SK-N-SH (cell line): ENCODE data around the gene SPRYD3. TPM values are rescaled to one million over a fixed set of nuclear protein-coding genes. Genes with fewer than 3 reads are reported as not detected.

Experiments used
- CTCF ChIA-PET: fragments of 300-600, 350-600 bp; formaldehyde crosslinking; extraction: SDS; loops from one replicate; lab custom pipeline; 2021; lab: Yijun Ruan, JAX
- POLR2A ChIA-PET: fragments of 350-600 bp; sonication (Branson Sonifier 250); formaldehyde crosslinking; extraction: SDS; loops from one replicate; lab custom pipeline; 2020; ENCODE audit warnings: antibody characterized with exemption, inconsistent platforms; lab: Yijun Ruan, JAX
- DNase-seq: peaks from one replicate; pipeline ENCODE4 v3.0.0; 2012
- H2AFZ ChIP-seq: fragments of 200-600 bp; sonication (generic); 2 replicates; pipeline ENCODE4 v1.8.1; 2016; ENCODE audit warnings: antibody characterized with exemption, mild to moderate bottlenecking, low read depth
- H3F3A ChIP-seq: fragments of 200-600 bp; sonication (generic); replicated peaks from 2 replicates; pipeline ENCODE3; 2016; ENCODE audit warnings: antibody characterized with exemption, mild to moderate bottlenecking; ENCODE audit not compliant: insufficient read depth
- H3K27ac ChIP-seq, 2 experiments: fragments of 200-500 bp in 1 of 2; fragments of 200-600 bp in 1 of 2; sonication (Bioruptor generic) in 1 of 2; sonication (generic), shearing (Covaris generic) in 1 of 2; 2 replicates each; pipeline versions ENCODE4 v1.5.1 to v1.6.1; 2014 to 2016; ENCODE audit warnings: low read depth in 2 of 2, inconsistent platforms in 1 of 2, low read length in 1 of 2, mild to moderate bottlenecking in 1 of 2, mixed read lengths in 1 of 2
- H3K27me3 ChIP-seq: fragments of 200-600 bp; sonication (generic), shearing (Covaris generic); 2 replicates; pipeline ENCODE4 v1.6.1; 2016; ENCODE audit warnings: mixed run types; ENCODE audit not compliant: insufficient read depth
- H3K36me3 ChIP-seq, 2 experiments: fragments of 200-500 bp in 1 of 2; fragments of 200-600 bp in 1 of 2; sonication (Bioruptor generic) in 1 of 2; sonication (generic) in 1 of 2; replicated peaks in 1 of 2; 2 replicates each; pipeline versions ENCODE3 to v1.5.1; 2014 to 2016; ENCODE audit warnings: low read length in 1 of 2, mild to moderate bottlenecking in 1 of 2; ENCODE audit not compliant: insufficient read depth in 2 of 2, control insufficient read depth in 1 of 2
- H3K4me1 ChIP-seq, 2 experiments: fragments of 200-500 bp in 1 of 2; fragments of 200-600 bp in 1 of 2; sonication (Bioruptor generic) in 1 of 2; sonication (generic), shearing (Covaris generic) in 1 of 2; 2 replicates each; pipeline versions ENCODE4 v1.5.1 to v1.6.1; 2014 to 2016; ENCODE audit warnings: low read depth in 1 of 2, low read length in 1 of 2, mixed run types in 1 of 2; ENCODE audit not compliant: insufficient read depth in 2 of 2, control insufficient read depth in 1 of 2
- H3K4me2 ChIP-seq: fragments of 200-600 bp; sonication (generic), shearing (Covaris generic); 2 replicates; pipeline ENCODE4 v1.6.1; 2017; ENCODE audit warnings: mixed run types
- H3K4me3 ChIP-seq, 2 experiments: fragments of 200-500 bp in 1 of 2; fragments of 200-600 bp in 1 of 2; sonication (Bioruptor generic) in 1 of 2; sonication (generic), shearing (Covaris generic) in 1 of 2; 2 replicates each; pipeline versions ENCODE4 v1.5.1 to v1.8.1; 2014 to 2016; ENCODE audit warnings: low read depth in 2 of 2, inconsistent platforms in 1 of 2, low read length in 1 of 2, mild to moderate bottlenecking in 1 of 2, mixed read lengths in 1 of 2, moderate library complexity in 1 of 2
- H3K79me2 ChIP-seq: fragments of 200-600 bp; sonication (generic); 2 replicates; pipeline ENCODE4 v1.8.1; 2017; ENCODE audit warnings: mild to moderate bottlenecking; ENCODE audit not compliant: insufficient read depth
- H3K9ac ChIP-seq: fragments of 200-600 bp; sonication (generic); 2 replicates; pipeline ENCODE4 v1.6.1; 2017; ENCODE audit warnings: mixed run types
- H3K9me2 ChIP-seq: fragments of 200-600 bp; sonication (generic); 2 replicates; pipeline ENCODE4 v1.6.1; 2017; ENCODE audit warnings: mixed run types
- H3K9me3 ChIP-seq: fragments of 200-600 bp; sonication (generic); 2 replicates; pipeline ENCODE4 v1.6.1; 2017; ENCODE audit warnings: mixed run types, mild to moderate bottlenecking, moderate library complexity
- H4K20me1 ChIP-seq: fragments of 200-600 bp; sonication (generic); 2 replicates; pipeline ENCODE4 v1.6.1; 2017; ENCODE audit warnings: mild to moderate bottlenecking, mixed run types; ENCODE audit not compliant: insufficient read depth
- CHD2 ChIP-seq: fragments of 150-350 bp; IDR thresholded peaks from 2 replicates; pipeline ENCODE4 v1.6.1; 2018; ENCODE audit warnings: low read length; ENCODE audit not compliant: partially characterized antibody
- EZH2phosphoT487 ChIP-seq: fragments of 200-600 bp; sonication (generic); IDR thresholded peaks from 2 replicates; pipeline ENCODE4 v1.6.1; 2017; ENCODE audit warnings: low read depth, mixed run types, mild to moderate bottlenecking, antibody characterized with exemption, moderate library complexity, borderline replicate concordance
- FOSL2 ChIP-seq: IDR thresholded peaks from 2 replicates; pipeline ENCODE4 v1.4.0; 2012; ENCODE audit warnings: low read depth, mild to moderate bottlenecking, moderate library complexity, borderline replicate concordance
- FOXJ3 ChIP-seq: sonication (generic); formaldehyde crosslinking; IDR thresholded peaks from 2 replicates; pipeline ENCODE4 v1.5.1; 2020; ENCODE audit warnings: mild to moderate bottlenecking, missing genetic modification reagents
- GABPA ChIP-seq: IDR thresholded peaks from 2 replicates; pipeline ENCODE4 v1.4.0; 2012; ENCODE audit warnings: low read depth, mild to moderate bottlenecking
- GATA2 ChIP-seq: sonication (generic); formaldehyde crosslinking; IDR thresholded peaks from 2 replicates; pipeline ENCODE4 v1.5.0; 2020; ENCODE audit warnings: mild to moderate bottlenecking, missing genetic modification reagents
- MEF2A ChIP-seq: IDR thresholded peaks from 2 replicates; pipeline ENCODE4 v1.4.0; 2012; ENCODE audit warnings: low read depth, borderline replicate concordance
- MXI1 ChIP-seq: IDR thresholded peaks from 2 replicates; pipeline ENCODE4 v1.6.1; 2012; ENCODE audit warnings: mild to moderate bottlenecking, low read depth, low read length, improper control_type of control experiment
- NFIC ChIP-seq: IDR thresholded peaks from 2 replicates; pipeline ENCODE4 v1.4.0; 2012; ENCODE audit warnings: borderline replicate concordance
- NRF1 ChIP-seq: IDR thresholded peaks from 2 replicates; pipeline ENCODE4 v1.6.1; 2012; ENCODE audit warnings: low read depth, mild to moderate bottlenecking, low read length
- POLR2AphosphoS5 ChIP-seq: IDR thresholded peaks from 2 replicates; pipeline ENCODE4 v1.6.1; 2012; ENCODE audit warnings: low read depth, low read length
- RAD21 ChIP-seq: IDR thresholded peaks from 2 replicates; pipeline ENCODE4 v1.6.1; 2012; ENCODE audit warnings: mild to moderate bottlenecking, low read length
- RCOR1 ChIP-seq: fragments of 150-350 bp; IDR thresholded peaks from 2 replicates; pipeline ENCODE4 v1.6.1; 2017; ENCODE audit warnings: antibody characterized with exemption, low read length
- RFX5 ChIP-seq: IDR thresholded peaks from 2 replicates; pipeline ENCODE4 v1.6.1; 2012; ENCODE audit warnings: mild to moderate bottlenecking, improper control_type of control experiment, low read length
- RXRA ChIP-seq: IDR thresholded peaks from 2 replicates; pipeline ENCODE4 v1.4.0; 2012; ENCODE audit warnings: low read depth, mild to moderate bottlenecking, borderline replicate concordance
- SMC3 ChIP-seq: IDR thresholded peaks from 2 replicates; pipeline ENCODE4 v1.6.1; 2012; ENCODE audit warnings: low read depth, low read length, improper control_type of control experiment
- TCF12 ChIP-seq: IDR thresholded peaks from 2 replicates; pipeline ENCODE4 v1.4.0; 2012
- WGBS: methylation state at CpG from one replicate; pipeline ENCODE4 v1.1.6; 2017; ENCODE audit warnings: low lambda C conversion rate; 5-methylcytosine and 5-hydroxymethylcytosine counted together
- polyA plus RNA-seq, 3 experiments: library from polyadenylated mRNA; depleted of rRNA; stranded (reverse); fragments of >200 nt; gene quantifications; 2 replicates each; pipeline ENCODE4 v1.2.3, GENCODE V29; 2012
- TF ChIP-seq, protein P1 (sequence below): IDR thresholded peaks from 2 replicates; pipeline ENCODE4 v1.4.0; 2012; ENCODE audit warnings: low read depth
- TF ChIP-seq, protein P2 (sequence below): fragments of 150-350 bp; IDR thresholded peaks from 2 replicates; pipeline ENCODE4 v1.6.1; 2017; ENCODE audit warnings: antibody characterized with exemption, low read length, low read depth, borderline replicate concordance
- TF ChIP-seq, protein P3 (sequence below): IDR thresholded peaks from 2 replicates; pipeline ENCODE4 v1.4.0; 2012; ENCODE audit warnings: low read depth, borderline replicate concordance

Gene SPRYD3
- polyA plus RNA-seq, 1 of the 3 experiments (the other 2 are of a cell fraction), result 20.3 TPM

DNA sequence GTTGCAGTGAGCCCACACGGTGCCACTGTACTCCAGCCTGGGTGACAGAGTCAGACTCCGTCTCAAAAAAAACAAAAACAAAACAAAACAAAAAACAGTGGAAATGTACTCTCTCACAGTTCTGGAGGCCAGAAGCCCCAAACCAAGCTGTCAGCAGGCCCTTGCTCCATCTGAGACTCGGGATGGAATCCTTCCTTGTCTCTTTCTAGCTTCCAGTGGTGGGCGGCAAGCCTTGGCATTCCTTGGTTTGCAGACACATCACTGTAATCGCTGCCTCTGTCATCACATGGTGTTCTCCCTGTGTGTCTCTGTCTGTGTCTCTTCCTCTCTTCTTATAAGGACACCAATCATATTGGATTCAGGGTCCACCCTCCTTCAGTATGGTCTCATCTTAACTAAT lies 22.9 kb downstream of the SPRYD3 start (continued):
- TF ChIP-seq, protein P1, sequence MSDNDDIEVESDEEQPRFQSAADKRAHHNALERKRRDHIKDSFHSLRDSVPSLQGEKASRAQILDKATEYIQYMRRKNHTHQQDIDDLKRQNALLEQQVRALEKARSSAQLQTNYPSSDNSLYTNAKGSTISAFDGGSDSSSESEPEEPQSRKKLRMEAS, result no peak

DNA sequence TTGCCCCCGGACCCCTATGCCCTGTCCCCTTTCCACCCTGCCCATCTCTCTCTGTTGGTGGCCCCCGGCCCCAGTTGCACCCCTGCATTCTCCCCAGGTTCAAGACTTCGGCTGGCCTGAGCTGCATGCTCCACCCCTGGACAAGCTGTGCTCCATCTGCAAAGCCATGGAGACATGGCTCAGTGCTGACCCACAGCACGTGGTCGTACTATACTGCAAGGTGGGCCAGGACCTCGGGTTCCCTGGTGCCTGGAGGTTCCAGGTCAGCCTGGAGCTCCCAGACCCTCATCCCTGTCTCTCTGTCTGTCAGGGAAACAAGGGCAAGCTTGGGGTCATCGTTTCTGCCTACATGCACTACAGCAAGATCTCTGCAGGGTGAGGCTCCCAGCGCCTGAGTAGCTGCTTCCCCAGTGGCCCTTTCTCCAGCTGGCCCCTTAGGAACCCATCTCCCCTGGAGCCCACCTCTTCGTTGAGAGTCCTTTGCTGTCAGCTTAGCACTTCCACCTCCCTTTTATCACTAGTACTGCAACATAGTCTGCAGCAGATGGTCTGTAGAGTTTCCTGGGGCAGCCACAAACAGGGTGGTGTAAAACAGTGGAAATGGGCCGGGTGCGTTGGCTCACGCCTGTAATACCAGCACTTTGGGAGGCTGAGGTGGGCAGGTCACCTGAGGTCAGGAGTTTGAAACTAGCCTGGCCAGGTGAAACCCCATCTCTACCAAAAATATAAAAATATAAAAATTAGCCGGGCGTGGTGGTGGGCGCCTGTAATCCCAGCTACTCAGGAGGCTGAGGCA lies 23.5 kb downstream of the SPRYD3 start:
- CTCF ChIA-PET, result interaction anchor here (0.9 to 14.5 kb wide), 7 partner anchors 8 to 142 kb away, joined by 3 to 385 read pairs (median 12); partner anchors contain the start of genes IGFBP6, SOAT2 and SPRYD3
- H3K79me2 ChIP-seq, result peaks cover 11% of the 10 kb centered on the region
- H3K4me2 ChIP-seq, result no peak overlapping the region
- no peak overlapping the region for H3K27ac ChIP-seq
- peaks cover 18% of the 10 kb centered on the region for H3F3A ChIP-seq
- no peaks in the 10 kb centered on the region for H3K9me2 ChIP-seq
- TF ChIP-seq NRF1 (no peak), SMC3 (no peak), TCF12 (no peak), RXRA (no peak), CHD2 (no peak), POLR2AphosphoS5 (no peak), NFIC (no peak), FOXJ3 (CRISPR knock-in tag) (no peak), MEF2A (no peak), EZH2phosphoT487 (no peak), FOSL2 (no peak), MXI1 (no peak), RAD21 (no peak), RFX5 (no peak), GATA2 (CRISPR knock-in tag) (no peak), GABPA (no peak), RCOR1 (no peak)
- TF ChIP-seq, protein P2, sequence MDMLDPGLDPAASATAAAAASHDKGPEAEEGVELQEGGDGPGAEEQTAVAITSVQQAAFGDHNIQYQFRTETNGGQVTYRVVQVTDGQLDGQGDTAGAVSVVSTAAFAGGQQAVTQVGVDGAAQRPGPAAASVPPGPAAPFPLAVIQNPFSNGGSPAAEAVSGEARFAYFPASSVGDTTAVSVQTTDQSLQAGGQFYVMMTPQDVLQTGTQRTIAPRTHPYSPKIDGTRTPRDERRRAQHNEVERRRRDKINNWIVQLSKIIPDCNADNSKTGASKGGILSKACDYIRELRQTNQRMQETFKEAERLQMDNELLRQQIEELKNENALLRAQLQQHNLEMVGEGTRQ, result no peak
- TF ChIP-seq, protein P3, sequence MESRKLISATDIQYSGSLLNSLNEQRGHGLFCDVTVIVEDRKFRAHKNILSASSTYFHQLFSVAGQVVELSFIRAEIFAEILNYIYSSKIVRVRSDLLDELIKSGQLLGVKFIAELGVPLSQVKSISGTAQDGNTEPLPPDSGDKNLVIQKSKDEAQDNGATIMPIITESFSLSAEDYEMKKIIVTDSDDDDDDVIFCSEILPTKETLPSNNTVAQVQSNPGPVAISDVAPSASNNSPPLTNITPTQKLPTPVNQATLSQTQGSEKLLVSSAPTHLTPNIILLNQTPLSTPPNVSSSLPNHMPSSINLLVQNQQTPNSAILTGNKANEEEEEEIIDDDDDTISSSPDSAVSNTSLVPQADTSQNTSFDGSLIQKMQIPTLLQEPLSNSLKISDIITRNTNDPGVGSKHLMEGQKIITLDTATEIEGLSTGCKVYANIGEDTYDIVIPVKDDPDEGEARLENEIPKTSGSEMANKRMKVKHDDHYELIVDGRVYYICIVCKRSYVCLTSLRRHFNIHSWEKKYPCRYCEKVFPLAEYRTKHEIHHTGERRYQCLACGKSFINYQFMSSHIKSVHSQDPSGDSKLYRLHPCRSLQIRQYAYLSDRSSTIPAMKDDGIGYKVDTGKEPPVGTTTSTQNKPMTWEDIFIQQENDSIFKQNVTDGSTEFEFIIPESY, result no peak
- TF ChIP-seq, all 33 proteins: peak for 0
- H3K36me3 ChIP-seq, result peaks cover 19 to 27% of the 10 kb centered on the region in 2 experiments
- no peaks in the 10 kb centered on the region for H3K9me3 ChIP-seq
- no peak overlapping the region for H3K9ac ChIP-seq
- no peak for DNase-seq
- H3K4me3 ChIP-seq, result no peak overlapping the region
- no peaks in the 10 kb centered on the region for H3K27me3 ChIP-seq
- POLR2A ChIA-PET, result interaction anchor here (2.1 kb wide), 1 partner anchor 24 kb away, joined by 9 read pairs; the partner anchor contains the start of gene SPRYD3
- H2AFZ ChIP-seq, result no peak overlapping the region
- H3K4me1 ChIP-seq, result peaks cover 20 to 36% of the 10 kb centered on the region in 2 experiments; a peak in 3 of 4 replicates
- whole genome bisulfite sequencing, result 83% methylated on average over 15 of the region's 15 CpGs
- no peaks in the 10 kb centered on the region for H4K20me1 ChIP-seq
